Measurements from ENCODE around the gene RAB1A.

DNA sequence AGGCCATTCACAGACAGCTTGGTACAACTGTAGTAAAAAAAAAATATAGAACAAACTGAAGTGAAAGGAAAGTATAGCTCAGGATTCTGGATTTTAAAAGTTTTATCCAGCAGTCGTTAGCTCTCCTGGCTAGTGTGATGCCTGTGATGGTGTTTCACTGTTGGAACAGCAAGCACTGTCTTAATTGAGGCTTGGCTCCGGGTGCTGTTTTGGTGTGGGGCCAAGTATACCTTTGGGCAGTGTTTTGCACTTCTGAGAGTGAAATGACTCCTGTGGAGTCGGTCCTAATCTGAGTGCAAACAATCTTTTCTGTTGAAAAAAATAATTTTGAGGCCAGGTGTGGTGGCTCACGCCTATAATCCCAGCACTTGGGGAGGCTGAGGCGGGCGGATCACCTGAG, 28.7 kb upstream of the RAB1A start:
- no peak for TF ChIP-seq KDM1A (IDR thresholded peaks at IDR 0.05)
- no peak for TF ChIP-seq BRD4 (IDR thresholded peaks at IDR 0.05)
- no peak for TF ChIP-seq ZNF696 (CRISPR knock-in tag; conservative IDR thresholded peaks at IDR 0.05)
- TF ChIP-seq CTCF (IDR thresholded peaks at IDR 0.05 in 2 of 3, conservative IDR thresholded peaks at IDR 0.05 in 1 of 3; ENCODE audit: insufficient read depth in 2 of 3, low read depth in 1 of 3, low read length in 3 of 3): no peak
- TF ChIP-seq GATAD2A (IDR thresholded peaks at IDR 0.05): no peak
- TF ChIP-seq TAF1 (IDR thresholded peaks at IDR 0.05; ENCODE audit: control insufficient read depth, extremely low read depth, insufficient read depth, low read length, severe bottlenecking): no peak
- TF ChIP-seq, protein P1, sequence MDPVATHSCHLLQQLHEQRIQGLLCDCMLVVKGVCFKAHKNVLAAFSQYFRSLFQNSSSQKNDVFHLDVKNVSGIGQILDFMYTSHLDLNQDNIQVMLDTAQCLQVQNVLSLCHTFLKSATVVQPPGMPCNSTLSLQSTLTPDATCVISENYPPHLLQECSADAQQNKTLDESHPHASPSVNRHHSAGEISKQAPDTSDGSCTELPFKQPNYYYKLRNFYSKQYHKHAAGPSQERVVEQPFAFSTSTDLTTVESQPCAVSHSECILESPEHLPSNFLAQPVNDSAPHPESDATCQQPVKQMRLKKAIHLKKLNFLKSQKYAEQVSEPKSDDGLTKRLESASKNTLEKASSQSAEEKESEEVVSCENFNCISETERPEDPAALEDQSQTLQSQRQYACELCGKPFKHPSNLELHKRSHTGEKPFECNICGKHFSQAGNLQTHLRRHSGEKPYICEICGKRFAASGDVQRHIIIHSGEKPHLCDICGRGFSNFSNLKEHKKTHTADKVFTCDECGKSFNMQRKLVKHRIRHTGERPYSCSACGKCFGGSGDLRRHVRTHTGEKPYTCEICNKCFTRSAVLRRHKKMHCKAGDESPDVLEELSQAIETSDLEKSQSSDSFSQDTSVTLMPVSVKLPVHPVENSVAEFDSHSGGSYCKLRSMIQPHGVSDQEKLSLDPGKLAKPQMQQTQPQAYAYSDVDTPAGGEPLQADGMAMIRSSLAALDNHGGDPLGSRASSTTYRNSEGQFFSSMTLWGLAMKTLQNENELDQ (CRISPR knock-in tag; IDR thresholded peaks at IDR 0.05; ENCODE audit: borderline replicate concordance): no peak
- TF ChIP-seq RAD21 (CRISPR knock-in tag; conservative IDR thresholded peaks at IDR 0.05 in 1 of 2, IDR thresholded peaks at IDR 0.05 in 1 of 2): no peak
- no peak for TF ChIP-seq ZNF354B (CRISPR knock-in tag; IDR thresholded peaks at IDR 0.05)
- no peak for TF ChIP-seq NFYB (IDR thresholded peaks at IDR 0.05; ENCODE audit: extremely low read depth, insufficient read length)
- TF ChIP-seq, protein P2, sequence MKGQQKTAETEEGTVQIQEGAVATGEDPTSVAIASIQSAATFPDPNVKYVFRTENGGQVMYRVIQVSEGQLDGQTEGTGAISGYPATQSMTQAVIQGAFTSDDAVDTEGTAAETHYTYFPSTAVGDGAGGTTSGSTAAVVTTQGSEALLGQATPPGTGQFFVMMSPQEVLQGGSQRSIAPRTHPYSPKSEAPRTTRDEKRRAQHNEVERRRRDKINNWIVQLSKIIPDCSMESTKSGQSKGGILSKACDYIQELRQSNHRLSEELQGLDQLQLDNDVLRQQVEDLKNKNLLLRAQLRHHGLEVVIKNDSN (CRISPR knock-in tag; IDR thresholded peaks at IDR 0.05): no peak
- no peak for TF ChIP-seq ARNT (IDR thresholded peaks at IDR 0.05)
- TF ChIP-seq ZNF511 (CRISPR knock-in tag; IDR thresholded peaks at IDR 0.05): no peak

Measured in K562 (cell line).